Caco-2 (cell line): ENCODE data around the gene EEF1E1. TPM values are rescaled to one million over a fixed set of nuclear protein-coding genes. Genes with fewer than 3 reads are reported as not detected.

ENCODE experiments used
- BruUV-seq: library from RNA; stranded (reverse); fragments of 400-500 nt; replicated peaks from 2 replicates; lab custom pipeline; 2021; lab: Mats Ljungman, UMichigan
- CTCF ChIA-PET: fragments of 300-600 bp; sonication (Branson Sonifier 250); formaldehyde crosslinking; loops from one replicate; lab custom pipeline; 2022; ENCODE audit warnings: antibody characterized with exemption; lab: Charles Lee
- POLR2A ChIA-PET: fragments of 300-600 bp; sonication (Branson Sonifier 250); formaldehyde crosslinking; loops from one replicate; lab custom pipeline; 2022; ENCODE audit warnings: antibody characterized with exemption; lab: Charles Lee
- DNase-seq, 2 experiments: peaks; one replicate each; pipeline versions ENCODE4 v3.0.0 to v3.0.0-alpha.2; 2020 to 2022
- H3K27me3 ChIP-seq: replicated peaks from 2 replicates; pipeline ENCODE4 v1.6.0; 2011; ENCODE audit warnings: low read length; ENCODE audit not compliant: control insufficient read depth, insufficient read depth
- H3K36me3 ChIP-seq: 2 replicates; pipeline ENCODE4 v1.5.1; 2011; ENCODE audit warnings: low read length; ENCODE audit not compliant: control insufficient read depth, insufficient read depth
- H3K4me1 ChIP-seq: fragments of 250-450 bp; sonication (Bioruptor Pico); 2 replicates; pipeline ENCODE4 v1.5.1; 2020; ENCODE audit warnings: mild to moderate bottlenecking
- H3K4me3 ChIP-seq: 2 replicates; pipeline ENCODE4 v1.5.1; 2011; ENCODE audit warnings: low read depth, mild to moderate bottlenecking, control low read depth, low read length
- H3K9me3 ChIP-seq: fragments of 250-450 bp; sonication (Bioruptor Pico); 2 replicates; pipeline ENCODE4 v1.5.1; 2020; ENCODE audit warnings: mild to moderate bottlenecking, moderate library complexity
- H3K27ac Mint-ChIP-seq: one replicate; pipeline ENCODE4 v1.8.0; 2022; ENCODE audit warnings: mixed read lengths; ENCODE audit not compliant: unreplicated experiment
- H3K27me3 Mint-ChIP-seq: one replicate; pipeline ENCODE4 v1.8.0; 2022; ENCODE audit warnings: mixed read lengths; ENCODE audit not compliant: insufficient read depth, unreplicated experiment
- H3K36me3 Mint-ChIP-seq: one replicate; pipeline ENCODE4 v1.8.0; 2022; ENCODE audit warnings: mild to moderate bottlenecking, mixed read lengths; ENCODE audit not compliant: insufficient read depth, unreplicated experiment
- H3K4me1 Mint-ChIP-seq: one replicate; pipeline ENCODE4 v1.8.0; 2022; ENCODE audit warnings: low read depth, mixed read lengths; ENCODE audit not compliant: unreplicated experiment
- H3K4me3 Mint-ChIP-seq: one replicate; pipeline ENCODE4 v1.8.0; 2022; ENCODE audit warnings: mild to moderate bottlenecking, moderate library complexity, mixed read lengths; ENCODE audit not compliant: unreplicated experiment
- H3K9me3 Mint-ChIP-seq: one replicate; pipeline ENCODE4 v1.8.0; 2022; ENCODE audit warnings: mixed read lengths; ENCODE audit not compliant: unreplicated experiment
- intact Hi-C: fragments of 100-400 bp; cut with micrococcal nuclease; formaldehyde crosslinking; loops from one replicate; pipeline ENCODE4 v1.10.0; 2022; ENCODE audit not compliant: unreplicated experiment
- total RNA-seq: library from RNA; stranded (reverse); gene quantifications from 2 replicates; pipeline ENCODE4 v1.2.3, GENCODE V29; 2022
- TF ChIP-seq, protein P1 (sequence below), 2 experiments: fragments of 200-600 bp in 1 of 2; IDR thresholded peaks; 1 replicate in 1 of 2; 2 replicates in 1 of 2; pipeline versions ENCODE4 v1.5.1 to v1.8.0; 2011 to 2022; ENCODE audit warnings: antibody characterized with exemption in 1 of 2, control low read depth in 1 of 2, inconsistent platforms in 1 of 2, low read depth in 1 of 2, low read length in 1 of 2, mild to moderate bottlenecking in 1 of 2, moderate library complexity in 1 of 2; ENCODE audit not compliant: insufficient read depth in 1 of 2, severe bottlenecking in 1 of 2, unreplicated experiment in 1 of 2

Gene EEF1E1
- total RNA-seq, 1 experiment from 2014 or later: 60.3 TPM

DNA sequence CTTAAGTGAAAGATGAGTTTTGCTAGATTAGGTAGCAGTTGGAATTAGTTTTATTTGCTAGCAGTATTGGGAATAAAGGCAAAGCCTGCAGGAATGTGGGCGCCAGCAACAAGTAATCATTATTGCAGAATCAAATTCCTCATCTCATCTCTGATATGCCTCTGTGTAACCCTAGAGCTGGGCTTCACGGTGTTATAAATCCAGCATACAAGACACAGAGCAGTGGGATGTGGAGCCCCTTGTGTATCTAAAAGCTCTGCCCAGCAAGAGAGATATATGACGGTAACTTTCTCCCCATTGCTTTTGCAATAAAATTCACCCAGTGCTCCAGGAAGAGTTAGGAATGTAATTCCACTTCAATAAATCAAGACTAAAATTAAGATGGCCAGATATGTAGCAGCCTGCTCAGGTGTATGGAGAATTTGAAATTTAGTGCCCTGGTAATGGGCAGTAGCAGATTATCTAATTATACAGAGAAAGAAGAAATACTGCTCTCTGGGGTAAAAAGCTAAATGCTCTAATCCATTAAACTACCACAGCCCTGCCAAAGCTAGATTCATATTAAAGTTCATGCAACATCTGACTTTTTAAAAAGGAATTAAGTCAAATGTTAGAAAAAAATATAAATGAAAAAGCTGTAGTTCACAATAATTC lies 32.6 kb downstream of the EEF1E1 start:
- peaks cover 14% of the 10 kb centered on the region for H3K4me1 Mint-ChIP-seq
- Histone ChIP-seq H3K27me3 (no peaks in the 10 kb centered on the region), H3K4me1 (peaks cover 16% of the 10 kb centered on the region), H3K36me3 (no peaks in the 10 kb centered on the region), H3K9me3 (no peaks in the 10 kb centered on the region), H3K4me3 (no peak overlapping the region)
- BruUV-seq: no TSS peak
- TF ChIP-seq, protein P1, sequence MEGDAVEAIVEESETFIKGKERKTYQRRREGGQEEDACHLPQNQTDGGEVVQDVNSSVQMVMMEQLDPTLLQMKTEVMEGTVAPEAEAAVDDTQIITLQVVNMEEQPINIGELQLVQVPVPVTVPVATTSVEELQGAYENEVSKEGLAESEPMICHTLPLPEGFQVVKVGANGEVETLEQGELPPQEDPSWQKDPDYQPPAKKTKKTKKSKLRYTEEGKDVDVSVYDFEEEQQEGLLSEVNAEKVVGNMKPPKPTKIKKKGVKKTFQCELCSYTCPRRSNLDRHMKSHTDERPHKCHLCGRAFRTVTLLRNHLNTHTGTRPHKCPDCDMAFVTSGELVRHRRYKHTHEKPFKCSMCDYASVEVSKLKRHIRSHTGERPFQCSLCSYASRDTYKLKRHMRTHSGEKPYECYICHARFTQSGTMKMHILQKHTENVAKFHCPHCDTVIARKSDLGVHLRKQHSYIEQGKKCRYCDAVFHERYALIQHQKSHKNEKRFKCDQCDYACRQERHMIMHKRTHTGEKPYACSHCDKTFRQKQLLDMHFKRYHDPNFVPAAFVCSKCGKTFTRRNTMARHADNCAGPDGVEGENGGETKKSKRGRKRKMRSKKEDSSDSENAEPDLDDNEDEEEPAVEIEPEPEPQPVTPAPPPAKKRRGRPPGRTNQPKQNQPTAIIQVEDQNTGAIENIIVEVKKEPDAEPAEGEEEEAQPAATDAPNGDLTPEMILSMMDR (IDR thresholded peaks at IDR 0.05; ENCODE audit: insufficient read depth in 1 of 2, low read depth in 1 of 2, low read length in 1 of 2, severe bottlenecking in 1 of 2, unreplicated experiment in 1 of 2): no peak
- no peak overlapping the region for H3K4me3 Mint-ChIP-seq
- DNase-seq: no peak
- intact Hi-C loops: no loop called here
- H3K27ac Mint-ChIP-seq: no peak overlapping the region
- H3K27me3 Mint-ChIP-seq: no peaks in the 10 kb centered on the region
- H3K9me3 Mint-ChIP-seq: no peaks in the 10 kb centered on the region
- ChIA-PET CTCF (no interaction called here), POLR2A (no interaction called here)
- peaks cover 6% of the 10 kb centered on the region for H3K36me3 Mint-ChIP-seq

DNA sequence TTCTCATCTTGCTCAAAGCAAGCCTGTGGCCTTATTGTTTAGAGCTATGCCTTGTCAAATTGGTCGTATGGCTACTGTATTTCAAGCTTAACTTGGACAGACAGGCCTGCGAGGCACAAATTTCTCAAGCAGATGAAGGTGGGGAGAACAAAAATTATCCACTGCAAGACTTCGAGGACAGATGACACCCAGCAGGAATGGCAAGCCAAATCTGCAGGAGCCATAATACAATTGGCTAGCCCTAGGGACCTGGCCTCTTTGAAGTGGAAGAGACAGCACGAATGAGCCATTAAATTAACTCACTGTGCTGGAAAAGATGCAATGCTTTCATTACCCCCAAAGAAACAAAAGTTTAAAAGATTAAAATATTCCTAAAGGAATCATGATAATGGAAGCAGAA lies 33.2 kb downstream of the EEF1E1 start:
- no peaks in the 10 kb centered on the region for H3K36me3 ChIP-seq
- Mint-ChIP-seq H3K9me3 (no peaks in the 10 kb centered on the region), H3K27me3 (no peaks in the 10 kb centered on the region), H3K4me1 (peaks cover 14% of the 10 kb centered on the region), H3K36me3 (peaks cover 4% of the 10 kb centered on the region), H3K4me3 (no peak overlapping the region), H3K27ac (no peak overlapping the region)
- intact Hi-C loops: no loop called here
- CTCF ChIA-PET: no interaction called here
- POLR2A ChIA-PET: no interaction called here
- peaks cover 19% of the 10 kb centered on the region for H3K4me1 ChIP-seq
- TF ChIP-seq, protein P1 (IDR thresholded peaks at IDR 0.05; ENCODE audit: insufficient read depth in 1 of 2, low read depth in 1 of 2, low read length in 1 of 2, severe bottlenecking in 1 of 2, unreplicated experiment in 1 of 2): no peak
- no TSS peak for BruUV-seq
- no peaks in the 10 kb centered on the region for H3K9me3 ChIP-seq
- H3K4me3 ChIP-seq: no peak overlapping the region
- no peak for DNase-seq
- no peaks in the 10 kb centered on the region for H3K27me3 ChIP-seq

- Mint-ChIP-seq H3K27ac (peak overlapping the region; percentile 96), H3K4me1 (peaks cover 14% of the 10 kb centered on the region), H3K27me3 (no peaks in the 10 kb centered on the region), H3K36me3 (peaks cover 12% of the 10 kb centered on the region), H3K4me3 (no peak overlapping the region), H3K9me3 (no peaks in the 10 kb centered on the region)
- intact Hi-C loops: no loop called here
- TF ChIP-seq, protein P1 (IDR thresholded peaks at IDR 0.05; ENCODE audit: insufficient read depth in 1 of 2, low read depth in 1 of 2, low read length in 1 of 2, severe bottlenecking in 1 of 2, unreplicated experiment in 1 of 2): no peak
- CTCF ChIA-PET: interaction anchor here (0.5 to 0.6 kb wide), 2 partner anchors 175 to 917 kb away, joined by 3 to 5 read pairs; no protein-coding TSS in a partner anchor
- H3K4me3 ChIP-seq: no peak overlapping the region
- no peaks in the 10 kb centered on the region for H3K9me3 ChIP-seq
- POLR2A ChIA-PET: no interaction called here
- no peaks in the 10 kb centered on the region for H3K27me3 ChIP-seq
- no peaks in the 10 kb centered on the region for H3K36me3 ChIP-seq
- H3K4me1 ChIP-seq: peaks cover 19% of the 10 kb centered on the region
- DNase-seq: no peak
- no TSS peak for BruUV-seq
Observed at GRCh38 chr6:8066108-8066507, 36.2 kb downstream of the EEF1E1 start.
